H9 (cell line): ENCODE data around the gene ZFPM1. TPM values are rescaled to one million over a fixed set of nuclear protein-coding genes. Genes with fewer than 3 reads are reported as not detected.

Experiments
- DNase-seq: peaks from one replicate; pipeline ENCODE4 v3.0.0-alpha.2; 2017
- H2AFZ ChIP-seq: one replicate; pipeline ENCODE4 v1.6.1; 2013; ENCODE audit warnings: mild to moderate bottlenecking, low read length, control low read depth, moderate library complexity
- H2AK5ac ChIP-seq: 2 replicates; pipeline ENCODE4 v1.6.1; 2013; ENCODE audit warnings: low read length, control low read depth, mixed read lengths; ENCODE audit not compliant: insufficient read length
- H2BK120ac ChIP-seq: one replicate; pipeline ENCODE4 v1.6.1; 2013; ENCODE audit warnings: low read depth, mild to moderate bottlenecking, low read length, control low read depth, inconsistent platforms; ENCODE audit not compliant: poor library complexity, severe bottlenecking
- H2BK12ac ChIP-seq: 2 replicates; pipeline ENCODE4 v1.6.1; 2013; ENCODE audit warnings: low read length, control low read depth, mixed read lengths, low read depth; ENCODE audit not compliant: insufficient read length
- H2BK15ac ChIP-seq: 2 replicates; pipeline ENCODE4 v1.6.1; 2013; ENCODE audit warnings: low read depth, low read length, control low read depth
- H2BK20ac ChIP-seq: one replicate; pipeline ENCODE4 v1.6.1; 2013; ENCODE audit warnings: low read depth, mild to moderate bottlenecking, low read length, control low read depth, inconsistent platforms; ENCODE audit not compliant: poor library complexity, severe bottlenecking
- H2BK5ac ChIP-seq: 2 replicates; pipeline ENCODE4 v1.6.1; 2013; ENCODE audit warnings: low read length, control low read depth, mixed read lengths; ENCODE audit not compliant: insufficient read length
- H3K14ac ChIP-seq: 2 replicates; pipeline ENCODE4 v1.6.1; 2013; ENCODE audit warnings: low read length, control low read depth; ENCODE audit not compliant: insufficient read depth
- H3K18ac ChIP-seq: 2 replicates; pipeline ENCODE4 v1.6.1; 2013; ENCODE audit warnings: low read depth, mild to moderate bottlenecking, mixed read lengths, low read length, control low read depth; ENCODE audit not compliant: insufficient read length
- H3K23ac ChIP-seq: 2 replicates; pipeline ENCODE4 v1.6.1; 2013; ENCODE audit warnings: low read length, control low read depth, mixed read lengths, low read depth; ENCODE audit not compliant: insufficient read length
- H3K23me2 ChIP-seq: 2 replicates; pipeline ENCODE4 v1.6.1; 2013; ENCODE audit warnings: low read depth, mild to moderate bottlenecking, mixed read lengths, low read length, control low read depth; ENCODE audit not compliant: insufficient read length, poor library complexity, severe bottlenecking
- H3K27ac ChIP-seq: 2 replicates; pipeline ENCODE4 v1.5.1; 2013; ENCODE audit warnings: low read length, control low read depth, mixed read lengths, low read depth; ENCODE audit not compliant: insufficient read length
- H3K27me3 ChIP-seq: 2 replicates; pipeline ENCODE4 v1.6.1; 2013; ENCODE audit warnings: low read length, control low read depth, inconsistent platforms; ENCODE audit not compliant: insufficient read depth
- H3K4ac ChIP-seq: 2 replicates; pipeline ENCODE4 v1.6.1; 2013; ENCODE audit warnings: low read depth, mild to moderate bottlenecking, control low read depth, inconsistent platforms, low read length, moderate library complexity
- H3K4me1 ChIP-seq: 2 replicates; pipeline ENCODE4 v1.6.1; 2013; ENCODE audit warnings: low read length, control low read depth, inconsistent platforms; ENCODE audit not compliant: insufficient read depth
- H3K4me2 ChIP-seq: 2 replicates; pipeline ENCODE4 v1.6.1; 2013; ENCODE audit warnings: low read length, control low read depth, mixed read lengths; ENCODE audit not compliant: insufficient read length, insufficient read depth
- H3K56ac ChIP-seq: 2 replicates; pipeline ENCODE4 v1.6.1; 2013; ENCODE audit warnings: low read depth, mild to moderate bottlenecking, mixed read lengths, low read length, control low read depth; ENCODE audit not compliant: insufficient read length
- H3K79me1 ChIP-seq: 2 replicates; pipeline ENCODE4 v1.6.1; 2013; ENCODE audit warnings: low read depth, mild to moderate bottlenecking, moderate library complexity, low read length, control low read depth, inconsistent platforms; ENCODE audit not compliant: insufficient read depth, poor library complexity, severe bottlenecking
- H3K79me2 ChIP-seq: 2 replicates; pipeline ENCODE4 v1.6.1; 2013; ENCODE audit warnings: low read length, control low read depth, inconsistent platforms; ENCODE audit not compliant: insufficient read depth
- H3K9ac ChIP-seq: 2 replicates; pipeline ENCODE4 v1.6.1; 2013; ENCODE audit warnings: low read length, control low read depth, mixed read lengths; ENCODE audit not compliant: insufficient read length; ENCODE audit errors: extremely low read depth
- H3K9me3 ChIP-seq: one replicate; pipeline ENCODE4 v1.6.1; 2013; ENCODE audit warnings: low read depth, low read length, inconsistent platforms; ENCODE audit not compliant: control insufficient read depth
- H3T11ph ChIP-seq: one replicate; pipeline ENCODE4 v1.6.1; 2013; ENCODE audit warnings: mild to moderate bottlenecking, low read length, control low read depth, inconsistent platforms
- H4K20me1 ChIP-seq: one replicate; pipeline ENCODE4 v1.6.1; 2013; ENCODE audit not compliant: control insufficient read depth, insufficient read length, insufficient read depth
- H4K5ac ChIP-seq: 2 replicates; pipeline ENCODE4 v1.6.1; 2013; ENCODE audit warnings: low read depth, mild to moderate bottlenecking, mixed read lengths, low read length, control low read depth; ENCODE audit not compliant: insufficient read length
- H4K8ac ChIP-seq: replicated peaks from 2 replicates; pipeline ENCODE4 v1.6.1; 2013; ENCODE audit warnings: low read length, control low read depth, mixed read lengths, low read depth; ENCODE audit not compliant: insufficient read length
- H4K91ac ChIP-seq: 2 replicates; pipeline ENCODE4 v1.6.1; 2013; ENCODE audit warnings: low read depth, mild to moderate bottlenecking, moderate library complexity, mixed read lengths, low read length, control low read depth; ENCODE audit not compliant: insufficient read length
- H3K27ac Mint-ChIP-seq, 3 experiments: 2 replicates in 2 of 3; 3 replicates in 1 of 3; pipeline ENCODE4 v1.8.0; 2020 to 2021; ENCODE audit warnings: mixed read lengths in 3 of 3, mild to moderate bottlenecking in 1 of 3, moderate library complexity in 1 of 3
- H3K27me3 Mint-ChIP-seq: 2 replicates; pipeline ENCODE4 v1.8.0; 2021; ENCODE audit warnings: low read depth, mild to moderate bottlenecking, moderate library complexity, mixed read lengths
- H3K36me3 Mint-ChIP-seq, 3 experiments: 2 replicates in 2 of 3; 3 replicates in 1 of 3; pipeline ENCODE4 v1.8.0; 2020 to 2021; ENCODE audit warnings: low read depth in 3 of 3, mixed read lengths in 3 of 3; ENCODE audit not compliant: insufficient read depth in 1 of 3
- H3K4me1 Mint-ChIP-seq, 2 experiments: 2 replicates each; pipeline ENCODE4 v1.8.0; 2020; ENCODE audit warnings: mixed read lengths in 2 of 2
- H3K4me3 Mint-ChIP-seq, 2 experiments: 2 replicates in 1 of 2; 3 replicates in 1 of 2; pipeline ENCODE4 v1.8.0; 2020 to 2021; ENCODE audit warnings: mild to moderate bottlenecking in 2 of 2, mixed read lengths in 2 of 2, moderate library complexity in 1 of 2
- H3K9me3 Mint-ChIP-seq, 2 experiments: 2 replicates in 1 of 2; 3 replicates in 1 of 2; pipeline ENCODE4 v1.8.0; 2020; ENCODE audit warnings: mild to moderate bottlenecking in 2 of 2, mixed read lengths in 2 of 2, moderate library complexity in 1 of 2
- CTCF ChIP-seq: fragments of 200-600 bp; sonication (generic); conservative IDR thresholded peaks from 3 replicates; pipeline ENCODE4 v1.8.0; 2021; ENCODE audit warnings: antibody characterized with exemption, mild to moderate bottlenecking
- WGBS: extraction: QIAGEN DNeasy Blood & Tissue Kit; methylation state at CpG from one replicate; pipeline ENCODE4 v1.1.7; 2013; ENCODE audit warnings: missing lambda C conversion rate, low lambda C conversion rate, mixed read lengths; ENCODE audit not compliant: insufficient read length; ENCODE audit errors: extremely low coverage; 5-methylcytosine and 5-hydroxymethylcytosine counted together
- total RNA-seq: library from RNA; stranded (reverse); gene quantifications from 2 replicates; pipeline ENCODE4 v1.2.1, GENCODE V29; 2021

ZFPM1 gene
- total RNA-seq, 1 experiment from 2014 or later: 3.6 TPM

- H2BK120ac ChIP-seq: no peak overlapping the region
- no peak overlapping the region for H2BK15ac ChIP-seq
- H4K20me1 ChIP-seq: no peaks in the 10 kb centered on the region
- no peaks in the 10 kb centered on the region for H3K79me2 ChIP-seq
- H2AK5ac ChIP-seq: no peak overlapping the region
- H3K27ac Mint-ChIP-seq: peak overlapping the region in 1 of 3 experiments; percentile 48; a peak in 1 of 7 replicates
- no peak overlapping the region for H3K4ac ChIP-seq
- no peak overlapping the region for H3K56ac ChIP-seq
- no peaks in the 10 kb centered on the region for H3K4me1 Mint-ChIP-seq
- no peaks in the 10 kb centered on the region for H3K9me3 Mint-ChIP-seq
- no peak overlapping the region for H4K5ac ChIP-seq
- H3K9me3 ChIP-seq: no peaks in the 10 kb centered on the region
- no peak overlapping the region for H4K8ac ChIP-seq
- H3K27ac ChIP-seq: no peak overlapping the region
- no peak overlapping the region for H2AFZ ChIP-seq
- H4K91ac ChIP-seq: no peak overlapping the region
- H3K23me2 ChIP-seq: no peaks in the 10 kb centered on the region
- H3T11ph ChIP-seq: no peak overlapping the region
- H3K4me3 Mint-ChIP-seq: no peak overlapping the region
- DNase-seq: no peak
- no peak overlapping the region for H2BK5ac ChIP-seq
- H3K27me3 ChIP-seq: no peaks in the 10 kb centered on the region
- no peak overlapping the region for H3K4me2 ChIP-seq
- H3K9ac ChIP-seq: no peak overlapping the region
- H3K23ac ChIP-seq: no peak overlapping the region
- peaks cover 0 to 14% (median 8%) of the 10 kb centered on the region in 3 experiments; a peak in 3 of 7 replicates for H3K36me3 Mint-ChIP-seq
- no peaks in the 10 kb centered on the region for H3K4me1 ChIP-seq
- no peak overlapping the region for H2BK12ac ChIP-seq
- peaks cover 5% of the 10 kb centered on the region; the same call in 1 of the 2 replicates for H3K27me3 Mint-ChIP-seq
- no peak overlapping the region for H2BK20ac ChIP-seq
- no peak overlapping the region for H3K18ac ChIP-seq
- no peak for TF ChIP-seq CTCF
- H3K79me1 ChIP-seq: no peaks in the 10 kb centered on the region
- WGBS: no CpG with 5 or more reads among the region's 17 CpGs
- no peak overlapping the region for H3K14ac ChIP-seq
Measured at GRCh38 chr16:88525663-88525990, 72.5 kb downstream of the ZFPM1 start.
